ENCODE data around the gene VAMP8. TPM values are rescaled to one million over a fixed set of nuclear protein-coding genes. Genes with fewer than 3 reads are reported as not detected.

VAMP8 gene
- total and polyA plus RNA-seq, 8 donors = 51.8 to 250 (median 64.2) TPM

DNA sequence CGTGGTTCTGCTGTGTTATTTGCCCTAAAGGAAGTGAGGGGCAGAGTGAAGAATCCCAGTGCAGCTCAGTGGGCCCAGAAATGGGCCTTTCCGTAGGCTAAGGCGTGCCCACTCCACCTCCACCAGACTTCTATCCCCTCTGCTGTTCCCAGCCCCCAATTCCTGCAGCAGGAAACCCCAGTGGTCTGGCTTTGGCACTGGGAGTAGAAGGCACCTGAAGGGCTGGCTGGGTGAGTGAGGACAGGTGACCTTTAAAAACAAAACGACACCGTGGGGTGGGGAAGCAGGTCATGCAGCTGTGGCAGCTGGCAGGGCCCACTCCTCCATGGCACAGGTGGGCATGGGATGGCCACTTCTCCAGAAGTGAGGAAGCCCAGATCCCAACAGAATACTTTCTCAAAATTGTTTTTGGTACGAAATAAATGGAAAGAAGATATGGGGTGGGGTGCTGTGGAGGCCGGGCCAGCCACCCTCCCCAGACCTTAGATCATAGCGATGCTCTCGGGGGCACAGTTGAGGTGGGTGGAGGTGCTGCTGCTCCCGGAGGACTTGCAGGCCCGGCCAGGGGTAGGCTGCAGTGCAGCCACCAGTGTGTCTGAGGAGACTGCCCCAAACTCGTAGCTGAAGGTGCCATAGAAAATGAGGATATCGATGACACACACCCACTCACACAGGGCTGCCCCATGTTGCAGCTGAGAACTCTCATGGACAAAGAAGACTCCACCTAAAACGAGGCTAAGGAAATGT, 21.4 kb downstream of the VAMP8 start:
- TF ChIP-seq, protein P1, sequence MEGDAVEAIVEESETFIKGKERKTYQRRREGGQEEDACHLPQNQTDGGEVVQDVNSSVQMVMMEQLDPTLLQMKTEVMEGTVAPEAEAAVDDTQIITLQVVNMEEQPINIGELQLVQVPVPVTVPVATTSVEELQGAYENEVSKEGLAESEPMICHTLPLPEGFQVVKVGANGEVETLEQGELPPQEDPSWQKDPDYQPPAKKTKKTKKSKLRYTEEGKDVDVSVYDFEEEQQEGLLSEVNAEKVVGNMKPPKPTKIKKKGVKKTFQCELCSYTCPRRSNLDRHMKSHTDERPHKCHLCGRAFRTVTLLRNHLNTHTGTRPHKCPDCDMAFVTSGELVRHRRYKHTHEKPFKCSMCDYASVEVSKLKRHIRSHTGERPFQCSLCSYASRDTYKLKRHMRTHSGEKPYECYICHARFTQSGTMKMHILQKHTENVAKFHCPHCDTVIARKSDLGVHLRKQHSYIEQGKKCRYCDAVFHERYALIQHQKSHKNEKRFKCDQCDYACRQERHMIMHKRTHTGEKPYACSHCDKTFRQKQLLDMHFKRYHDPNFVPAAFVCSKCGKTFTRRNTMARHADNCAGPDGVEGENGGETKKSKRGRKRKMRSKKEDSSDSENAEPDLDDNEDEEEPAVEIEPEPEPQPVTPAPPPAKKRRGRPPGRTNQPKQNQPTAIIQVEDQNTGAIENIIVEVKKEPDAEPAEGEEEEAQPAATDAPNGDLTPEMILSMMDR (IDR thresholded peaks at IDR 0.05) = no peak

DNA sequence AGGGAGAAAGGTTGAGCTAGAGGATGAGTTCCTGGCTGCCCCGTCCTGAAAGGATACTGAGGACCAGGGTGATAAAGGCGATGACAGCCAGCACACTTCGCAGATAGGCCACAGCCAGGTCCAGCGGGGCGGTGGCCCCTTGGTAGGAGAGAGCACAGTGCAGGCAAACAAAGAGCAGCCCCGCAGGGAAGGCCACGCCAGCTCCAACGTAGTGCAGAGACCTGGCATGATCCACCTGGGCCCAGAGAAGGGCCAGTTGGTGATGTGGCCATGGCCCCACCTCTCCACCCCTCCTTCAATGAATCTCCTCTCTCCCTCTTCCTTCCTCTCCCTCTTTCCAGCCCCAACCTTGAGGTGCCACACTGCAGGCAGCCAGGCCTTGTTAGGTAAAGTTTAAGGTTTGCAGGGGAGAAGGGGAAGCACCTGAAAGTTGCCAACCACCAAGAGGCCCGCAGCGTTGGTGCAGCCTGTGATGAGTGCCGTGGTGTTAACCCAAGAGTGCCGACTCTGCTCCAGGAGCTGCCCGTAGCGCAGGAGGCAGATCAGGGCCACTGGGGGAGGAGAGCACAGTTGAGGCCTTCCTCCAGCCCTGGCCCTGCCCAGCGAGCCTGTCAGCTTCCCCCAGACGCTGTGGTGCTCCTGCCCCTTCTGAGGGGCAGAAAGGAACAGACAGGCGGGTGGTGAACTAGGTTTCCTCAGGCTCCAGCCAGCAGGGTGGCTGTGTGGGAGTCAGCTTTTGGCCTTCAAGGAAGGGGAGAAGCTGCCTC, 22.3 kb downstream of the VAMP8 start:
- Histone ChIP-seq H3K27me3 (no peaks in the 10 kb centered on the region), H3K4me3 (no peak overlapping the region), H3K27ac (peak overlapping the region in 1 of 2 donors; percentile 5), H3K9me3 (no peaks in the 10 kb centered on the region), H3K4me1 (peaks cover 35 to 71% of the 10 kb centered on the region in 2 donors), H3K36me3 (peaks cover 0 to 40% of the 10 kb centered on the region in 2 donors)
- DNase-seq = peak in 1 of 4 donors; percentile 54
- intact Hi-C loops (cut with DNase I) = no loop called here
- TF ChIP-seq, protein P1 (IDR thresholded peaks at IDR 0.05) = no peak
- no peak for ATAC-seq

More for the DNA sequence above, 21.4 kb downstream of the VAMP8 start:
- H3K4me3 ChIP-seq = no peak overlapping the region
- ATAC-seq (no peak), DNase-seq (peak in 1 of 4 donors; percentile 43)
- H3K4me1 ChIP-seq = peaks cover 30 to 71% of the 10 kb centered on the region in 2 donors
- no peaks in the 10 kb centered on the region for H3K9me3 ChIP-seq
- no peak overlapping the region for H3K27ac ChIP-seq
- peaks cover 0 to 40% of the 10 kb centered on the region in 2 donors for H3K36me3 ChIP-seq
- H3K27me3 ChIP-seq = no peaks in the 10 kb centered on the region
- intact Hi-C loops (cut with DNase I) = no loop called here

DNA sequence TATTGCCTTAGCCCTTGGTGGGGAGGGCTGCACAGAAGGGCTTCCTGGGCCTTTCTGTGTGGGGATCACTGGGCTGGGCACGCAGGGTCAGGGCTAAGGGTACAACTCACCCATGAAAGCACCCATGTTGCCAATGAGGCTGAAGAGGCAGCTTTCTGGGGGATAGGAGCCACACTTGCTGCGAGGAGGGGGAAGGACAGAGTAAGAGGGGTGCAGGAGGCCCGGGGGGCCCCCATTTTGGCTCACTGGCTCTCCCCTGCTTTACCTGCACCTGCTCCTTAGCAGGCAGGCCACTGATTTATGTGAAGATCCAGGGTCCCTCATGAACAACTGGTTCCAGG, 22.8 kb downstream of the VAMP8 start:
- no peak overlapping the region for H3K4me3 ChIP-seq
- H3K9me3 ChIP-seq = no peaks in the 10 kb centered on the region
- TF ChIP-seq, protein P1 (IDR thresholded peaks at IDR 0.05) = no peak
- peaks cover 0 to 40% of the 10 kb centered on the region in 2 donors for H3K36me3 ChIP-seq
- H3K27ac ChIP-seq = peak overlapping the region in 1 of 2 donors; percentile 5
- H3K27me3 ChIP-seq = no peaks in the 10 kb centered on the region
- DNase-seq = no peak
- intact Hi-C loops (cut with DNase I) = no loop called here
- no peak for ATAC-seq
- H3K4me1 ChIP-seq = peaks cover 37 to 72% of the 10 kb centered on the region in 2 donors

DNA sequence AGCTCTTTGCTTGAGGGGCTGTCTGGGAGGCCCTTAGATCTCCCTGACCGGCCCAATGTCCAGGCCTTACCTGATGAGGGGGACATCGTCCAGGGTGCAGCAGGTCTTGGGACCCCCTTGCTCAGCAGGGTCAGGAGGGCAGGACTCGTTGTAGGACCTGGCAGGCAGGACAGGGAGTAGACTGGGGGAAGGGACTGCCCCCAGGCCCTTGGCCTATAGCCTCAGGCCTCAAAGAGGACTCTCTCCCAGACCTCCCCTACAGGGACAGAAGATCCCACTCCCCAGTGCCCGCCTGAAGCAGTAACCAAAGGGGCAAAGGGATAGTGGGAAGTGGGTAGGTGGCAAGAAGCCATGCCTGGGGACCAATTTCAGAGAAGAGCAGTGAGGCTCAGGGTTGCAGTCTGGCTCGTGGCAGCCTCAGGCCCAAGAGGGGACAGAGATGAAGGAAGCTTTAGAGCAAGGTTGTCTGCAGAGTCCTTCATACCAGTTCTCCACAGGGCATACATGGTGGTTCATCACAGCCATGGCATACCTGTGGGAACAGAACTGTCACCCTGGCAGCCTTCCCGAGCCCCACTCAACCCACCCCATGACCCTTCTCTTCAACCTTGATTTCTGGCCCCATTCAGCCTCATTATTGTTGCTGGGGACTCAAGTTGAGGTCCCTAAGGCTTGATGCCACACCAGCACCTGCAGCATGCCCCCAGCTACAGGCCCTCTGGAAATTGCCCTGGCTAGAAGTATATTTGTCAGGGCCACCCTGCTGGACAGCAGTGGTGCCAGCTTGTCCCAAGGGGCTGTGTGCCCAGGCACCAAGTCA, 23.8 kb downstream of the VAMP8 start:
- Histone ChIP-seq H3K4me3 (peak overlapping the region; percentile 78 to 88), H3K36me3 (peaks cover 0 to 40% of the 10 kb centered on the region in 2 donors), H3K9me3 (no peaks in the 10 kb centered on the region), H3K27me3 (no peaks in the 10 kb centered on the region), H3K4me1 (peaks cover 40 to 81% of the 10 kb centered on the region in 2 donors), H3K27ac (peak overlapping the region in 1 of 2 donors; percentile 83)
- no peak for DNase-seq
- intact Hi-C loops (cut with DNase I) = no loop called here
- TF ChIP-seq, protein P1 (IDR thresholded peaks at IDR 0.05) = no peak
- no peak for ATAC-seq

All from left lung (tissue), 10 donors.